HepG2 (cell line): Measurements from ENCODE around the gene BHLHE23. TPM values are rescaled to one million over a fixed set of nuclear protein-coding genes. Genes with fewer than 3 reads are reported as not detected.

Source experiments
- ATAC-seq: fragments of 200-7000 bp; cut with Tn5 transposase; 3 replicates; pipeline ENCODE4 v1.9.1; 2020; ENCODE audit warnings: mild to moderate bottlenecking, moderate library complexity
- BruUV-seq: library from RNA; stranded (reverse); fragments of 400-500 nt; replicated peaks from 2 replicates; lab custom pipeline; 2021; lab: Mats Ljungman, UMichigan
- CTCF ChIA-PET: fragments of 300-600 bp; formaldehyde crosslinking; extraction: SDS; loops from one replicate; lab custom pipeline; 2021; ENCODE audit warnings: low total read pairs, inconsistent platforms, low intra/inter-chr PET ratio; lab: Yijun Ruan, JAX
- POLR2A ChIA-PET: fragments of 350-600 bp; sonication (Branson Sonifier 250); formaldehyde crosslinking; loops from one replicate; lab custom pipeline; 2020; ENCODE audit warnings: antibody characterized with exemption, inconsistent platforms; lab: Yijun Ruan, JAX
- DNase-seq: peaks from one replicate; pipeline ENCODE4 v3.0.0-alpha.2; 2015; ENCODE audit warnings: low spot score
- FAIRE-seq: peaks from 3 replicates; lab custom pipeline; 2011; peaks lifted over from hg19 to GRCh38; lab: Jason Lieb, UNC
- H2AFZ ChIP-seq: one replicate; pipeline ENCODE4 v1.6.1; 2011; ENCODE audit warnings: low read length, inconsistent platforms
- H3K27ac ChIP-seq: fragments of 300-600 bp; 3 replicates; pipeline ENCODE4 v1.8.0; 2011; ENCODE audit warnings: mixed run types, mild to moderate bottlenecking, mixed read lengths, low read length, inconsistent platforms; ENCODE audit not compliant: insufficient read depth; ENCODE audit errors: extremely low read length
- H3K27me3 ChIP-seq, 2 experiments: fragments of 200-600 bp in 1 of 2; 2 replicates in 1 of 2; 3 replicates in 1 of 2; pipeline versions ENCODE4 v1.6.0 to v1.8.0; 2011; ENCODE audit warnings: low read length in 2 of 2, mild to moderate bottlenecking in 2 of 2, moderate library complexity in 2 of 2, inconsistent platforms in 1 of 2; ENCODE audit not compliant: insufficient read depth in 2 of 2, control insufficient read depth in 1 of 2
- H3K36me3 ChIP-seq, 2 experiments: fragments of 200-600 bp in 1 of 2; replicated peaks in 1 of 2; 2 replicates in 1 of 2; 3 replicates in 1 of 2; pipeline versions ENCODE4 v1.5.1 to v1.8.0; 2011; ENCODE audit warnings: low read length in 2 of 2, inconsistent platforms in 1 of 2; ENCODE audit not compliant: insufficient read depth in 2 of 2, control insufficient read depth in 1 of 2
- H3K4me1 ChIP-seq: 2 replicates; pipeline ENCODE4 v1.5.1; 2012; ENCODE audit warnings: low read length, inconsistent platforms; ENCODE audit not compliant: insufficient read depth
- H3K4me2 ChIP-seq: 2 replicates; pipeline ENCODE4 v1.6.0; 2011; ENCODE audit warnings: low read depth, low read length, inconsistent platforms
- H3K4me3 ChIP-seq, 3 experiments: fragments of 200-600 bp in 1 of 3; sonication (generic), shearing (Covaris generic) in 1 of 3; replicated peaks in 1 of 3; 2 replicates each; pipeline ENCODE4 v1.5.1; 2011 to 2016; ENCODE audit warnings: low read length in 3 of 3, inconsistent platforms in 2 of 3, low read depth in 2 of 3, mild to moderate bottlenecking in 2 of 3, control low read depth in 1 of 3, mixed read lengths in 1 of 3; ENCODE audit not compliant: insufficient read depth in 1 of 3
- H3K79me2 ChIP-seq: one replicate; pipeline ENCODE4 v1.6.1; 2011; ENCODE audit warnings: low read length, inconsistent platforms; ENCODE audit not compliant: insufficient read depth
- H3K9ac ChIP-seq: 2 replicates; pipeline ENCODE4 v1.6.0; 2011; ENCODE audit warnings: mild to moderate bottlenecking, low read depth, low read length, inconsistent platforms; ENCODE audit not compliant: insufficient read depth
- H3K9me3 ChIP-seq: 2 replicates; pipeline ENCODE4 v1.5.1; 2012; ENCODE audit warnings: mild to moderate bottlenecking, low read length
- H4K20me1 ChIP-seq: 2 replicates; pipeline ENCODE4 v1.6.0; 2011; ENCODE audit warnings: inconsistent platforms, mild to moderate bottlenecking, low read length, moderate library complexity; ENCODE audit not compliant: insufficient read depth
- DPF2 ChIP-seq: sonication (generic); formaldehyde crosslinking; IDR thresholded peaks from 2 replicates; pipeline ENCODE4 v1.4.0; 2020; ENCODE audit warnings: mild to moderate bottlenecking, low read depth, missing genetic modification reagents, borderline replicate concordance
- EZH2 ChIP-seq: conservative IDR thresholded peaks from 2 replicates; pipeline ENCODE4 v1.6.1; 2012; ENCODE audit warnings: mild to moderate bottlenecking, low read depth, low read length, moderate library complexity
- HINFP ChIP-seq: sonication (generic); formaldehyde crosslinking; IDR thresholded peaks from 2 replicates; pipeline ENCODE4 v1.4.0; 2020; ENCODE audit warnings: low read depth, mild to moderate bottlenecking, missing genetic modification reagents
- IKZF4 ChIP-seq: sonication (generic); formaldehyde crosslinking; IDR thresholded peaks from 2 replicates; pipeline ENCODE4 v1.5.1; 2020; ENCODE audit warnings: borderline replicate concordance, mild to moderate bottlenecking, low read depth, missing genetic modification reagents; ENCODE audit errors: not compliant biosample characterization
- JUN ChIP-seq: sonication (generic); formaldehyde crosslinking; IDR thresholded peaks from 2 replicates; pipeline ENCODE4 v1.4.0; 2020; ENCODE audit warnings: mild to moderate bottlenecking, missing genetic modification reagents
- JUND ChIP-seq: sonication (generic); formaldehyde crosslinking; IDR thresholded peaks from 2 replicates; pipeline ENCODE4 v1.8.0; 2022; ENCODE audit warnings: mild to moderate bottlenecking, missing genetic modification reagents
- NCOR1 ChIP-seq: fragments of 200-600 bp; sonication (generic); IDR thresholded peaks from 2 replicates; pipeline ENCODE4 v1.7.0; 2017; ENCODE audit warnings: antibody characterized with exemption, low read length, borderline replicate concordance
- NRL ChIP-seq: sonication (generic); formaldehyde crosslinking; IDR thresholded peaks from 2 replicates; pipeline ENCODE4 v1.5.0; 2020; ENCODE audit warnings: missing genetic modification reagents, mild to moderate bottlenecking, moderate library complexity, borderline replicate concordance
- PHF21A ChIP-seq: sonication (generic); formaldehyde crosslinking; IDR thresholded peaks from 2 replicates; pipeline ENCODE4 v1.5.0; 2020; ENCODE audit warnings: mild to moderate bottlenecking, missing genetic modification reagents
- ZBTB43 ChIP-seq: sonication (generic); formaldehyde crosslinking; conservative IDR thresholded peaks from 2 replicates; pipeline ENCODE4 v1.4.0; 2020; ENCODE audit warnings: missing genetic modification reagents
- ZNF605 ChIP-seq: sonication (generic); formaldehyde crosslinking; IDR thresholded peaks from 2 replicates; pipeline ENCODE4 v1.8.0; 2022; ENCODE audit warnings: mild to moderate bottlenecking, missing genetic modification reagents
- ZNF782 ChIP-seq: sonication (generic); formaldehyde crosslinking; IDR thresholded peaks from 2 replicates; pipeline ENCODE4 v1.4.0; 2020; ENCODE audit warnings: missing genetic modification reagents, mild to moderate bottlenecking, borderline replicate concordance
- ZNF784 ChIP-seq: sonication (generic); formaldehyde crosslinking; IDR thresholded peaks from 2 replicates; pipeline ENCODE4 v1.5.1; 2020; ENCODE audit warnings: missing genetic modification reagents, mild to moderate bottlenecking, borderline replicate concordance
- ZSCAN30 ChIP-seq: sonication (generic); formaldehyde crosslinking; IDR thresholded peaks from 2 replicates; pipeline ENCODE4 v1.5.0; 2020; ENCODE audit warnings: mild to moderate bottlenecking, missing genetic modification reagents
- WGBS: methylation state at CpG from one replicate; pipeline ENCODE4 v1.1.6; 2017; ENCODE audit warnings: low lambda C conversion rate; 5-methylcytosine and 5-hydroxymethylcytosine counted together
- in situ Hi-C: cut with HindIII; loops from 2 replicates; pipeline ENCODE4 v1.10.0; 2017; ENCODE audit warnings: low pct_unique_long_range_greater_than_20kb; ENCODE audit not compliant: extremely low pct_ligation_motif_present
- intact Hi-C: fragments of 100-400 bp; cut with micrococcal nuclease; formaldehyde crosslinking; loops from one replicate; pipeline ENCODE4 v1.10.0; 2022; ENCODE audit not compliant: unreplicated experiment
- polyA plus RNA-seq, 8 experiments: library from polyadenylated mRNA; depleted of rRNA in 3 of 8; stranded (reverse) in 7 of 8; unstranded in 1 of 8; fragments of >200 nt; fragmentation: Illumina TruSeq in 4 of 8; extraction: Trizol in 4 of 8; gene quantifications; 2 replicates each; pipeline versions ENCODE4 v1.2.1 to v1.2.3, GENCODE V29; 2011 to 2016; ENCODE audit warnings: low read depth in 4 of 8, missing spikeins in 1 of 8, mixed read lengths in 1 of 8; ENCODE audit not compliant: insufficient read depth in 1 of 8
- total RNA-seq, 5 experiments: library from RNA; depleted of rRNA; stranded (reverse); fragments of >200 nt; fragmentation: Illumina TruSeq; extraction: Trizol; gene quantifications; 2 replicates each; pipeline ENCODE4 v1.2.3, GENCODE V29; 2016; ENCODE audit warnings: low read depth in 1 of 5

Gene BHLHE23
- total and polyA plus RNA-seq, 2 of the 13 experiments (the other 11 are each of a cell fraction or from before 2014, with no cell fraction given) = not detected

GRCh38 chr20:63045401-63045800, 38.6 kb upstream of the BHLHE23 start:
- ATAC-seq = no peak
- Histone ChIP-seq H3K4me2 (no peak overlapping the region), H3K79me2 (no peaks in the 10 kb centered on the region), H3K4me1 (no peaks in the 10 kb centered on the region), H3K9ac (no peak overlapping the region), H4K20me1 (peaks cover 2% of the 10 kb centered on the region; the same call in 1 of the 2 replicates), H3K27ac (no peak overlapping the region), H3K27me3 (peaks cover 31 to 94% of the 10 kb centered on the region in 2 experiments), H2AFZ (no peak overlapping the region), H3K36me3 (no peaks in the 10 kb centered on the region), H3K9me3 (no peaks in the 10 kb centered on the region), H3K4me3 (no peak overlapping the region)
- ChIA-PET CTCF (no interaction called here), POLR2A (no interaction called here)
- intact Hi-C loops = no loop called here
- in situ Hi-C loops = no loop called here
- no peak for FAIRE-seq
- BruUV-seq = no TSS peak
- 6% methylated on average over 8 of the region's 14 CpGs for WGBS
- DNase-seq = no peak
- TF ChIP-seq ZNF605 (CRISPR knock-in tag) (no peak), EZH2 (peak; percentile 88; the same call in 1 of the 2 replicates)

- Histone ChIP-seq H3K4me2 (no peak overlapping the region), H3K9me3 (no peaks in the 10 kb centered on the region), H3K27ac (no peak overlapping the region), H3K4me1 (no peaks in the 10 kb centered on the region), H3K36me3 (no peaks in the 10 kb centered on the region), H2AFZ (no peak overlapping the region), H3K9ac (no peak overlapping the region), H3K4me3 (no peak overlapping the region), H4K20me1 (no peaks in the 10 kb centered on the region; the same call in 1 of the 2 replicates), H3K79me2 (no peaks in the 10 kb centered on the region), H3K27me3 (peaks cover 25 to 94% of the 10 kb centered on the region in 2 experiments)
- DNase-seq (no peak), FAIRE-seq (no peak), ATAC-seq (no peak)
- no TSS peak for BruUV-seq
- TF ChIP-seq JUND (CRISPR knock-in tag) (no peak), ZNF782 (CRISPR knock-in tag) (no peak), PHF21A (CRISPR knock-in tag) (no peak), ZSCAN30 (CRISPR knock-in tag) (no peak), NRL (CRISPR knock-in tag) (no peak), HINFP (CRISPR knock-in tag) (no peak), NCOR1 (no peak), JUN (CRISPR knock-in tag) (no peak), ZNF784 (CRISPR knock-in tag) (no peak), IKZF4 (CRISPR knock-in tag) (no peak), ZBTB43 (CRISPR knock-in tag) (no peak), DPF2 (CRISPR knock-in tag) (no peak)
- ChIA-PET POLR2A (no interaction called here), CTCF (no interaction called here)
- in situ Hi-C loops = no loop called here
- 13% methylated on average over 4 of the region's 16 CpGs for WGBS
- intact Hi-C loops = no loop called here
Observed at GRCh38 chr20:63044605-63045004, 37.8 kb upstream of the BHLHE23 start.
